Mesenchymal stem cell (in vitro differentiated cells and primary cell): ENCODE data around the gene TMEM94.

Experiments
- DNase-seq: peaks from one replicate; pipeline ENCODE4 v3.0.0-alpha.2; 2013
- H2AFZ ChIP-seq: one replicate; pipeline ENCODE4 v1.6.1; 2013; ENCODE audit warnings: low read depth, mild to moderate bottlenecking, control low read depth, inconsistent platforms, low read length, moderate library complexity
- H2AK5ac ChIP-seq: 2 replicates; pipeline ENCODE4 v1.6.1; 2013; ENCODE audit warnings: low read length, moderate library complexity, mild to moderate bottlenecking, inconsistent platforms; ENCODE audit not compliant: severe bottlenecking
- H2BK120ac ChIP-seq: one replicate; pipeline ENCODE4 v1.6.1; 2013; ENCODE audit warnings: low read depth, mild to moderate bottlenecking, inconsistent platforms, low read length, moderate library complexity
- H2BK12ac ChIP-seq, 2 experiments: one replicate each; pipeline ENCODE4 v1.6.1; 2013; ENCODE audit warnings: inconsistent platforms in 2 of 2, low read length in 2 of 2, mild to moderate bottlenecking in 2 of 2, moderate library complexity in 2 of 2, control low read depth in 1 of 2
- H2BK15ac ChIP-seq: one replicate; pipeline ENCODE4 v1.6.1; 2013; ENCODE audit warnings: mild to moderate bottlenecking, low read depth, inconsistent platforms; ENCODE audit not compliant: poor library complexity, severe bottlenecking
- H2BK5ac ChIP-seq: 2 replicates; pipeline ENCODE4 v1.6.1; 2013; ENCODE audit warnings: low read depth, mild to moderate bottlenecking, low read length, control low read depth, inconsistent platforms; ENCODE audit not compliant: poor library complexity, severe bottlenecking
- H3K14ac ChIP-seq, 2 experiments: one replicate each; pipeline ENCODE4 v1.6.1; 2013; ENCODE audit warnings: inconsistent platforms in 2 of 2, low read length in 2 of 2, control low read depth in 1 of 2, mild to moderate bottlenecking in 1 of 2, moderate library complexity in 1 of 2
- H3K18ac ChIP-seq, 2 experiments: one replicate each; pipeline ENCODE4 v1.6.1; 2013; ENCODE audit warnings: inconsistent platforms in 2 of 2, low read length in 2 of 2, control low read depth in 1 of 2, low read depth in 1 of 2, mild to moderate bottlenecking in 1 of 2
- H3K23ac ChIP-seq, 2 experiments: one replicate each; pipeline ENCODE4 v1.6.1; 2013; ENCODE audit warnings: inconsistent platforms in 2 of 2, low read length in 2 of 2, mild to moderate bottlenecking in 2 of 2, moderate library complexity in 2 of 2, control low read depth in 1 of 2
- H3K27ac ChIP-seq: 2 replicates; pipeline ENCODE4 v1.5.1; 2013; ENCODE audit warnings: mild to moderate bottlenecking, moderate library complexity, low read length, control low read depth, inconsistent platforms; ENCODE audit not compliant: poor library complexity, severe bottlenecking
- H3K27me3 ChIP-seq, 2 experiments: 2 replicates each; pipeline versions ENCODE4 v1.6.1 to v1.7.0; 2013; ENCODE audit warnings: low read length in 2 of 2, mild to moderate bottlenecking in 2 of 2, moderate library complexity in 2 of 2, control low read depth in 1 of 2, inconsistent platforms in 1 of 2; ENCODE audit not compliant: control insufficient read depth in 1 of 2, insufficient read depth in 1 of 2
- H3K36me3 ChIP-seq, 2 experiments: 2 replicates each; pipeline versions ENCODE4 v1.6.1 to v1.7.0; 2013; ENCODE audit warnings: low read length in 2 of 2, control low read depth in 1 of 2, inconsistent platforms in 1 of 2, low read depth in 1 of 2, mild to moderate bottlenecking in 1 of 2; ENCODE audit not compliant: insufficient read depth in 2 of 2, control insufficient read depth in 1 of 2
- H3K4ac ChIP-seq, 2 experiments: one replicate each; pipeline ENCODE4 v1.6.1; 2013; ENCODE audit warnings: inconsistent platforms in 2 of 2, low read length in 2 of 2, mild to moderate bottlenecking in 2 of 2, moderate library complexity in 2 of 2, control low read depth in 1 of 2, low read depth in 1 of 2
- H3K4me1 ChIP-seq: 2 replicates; pipeline ENCODE4 v1.6.1; 2013; ENCODE audit warnings: low read depth, low read length, control low read depth; ENCODE audit not compliant: control insufficient read depth, insufficient read depth
- H3K4me2 ChIP-seq: 2 replicates; pipeline ENCODE4 v1.6.1; 2013; ENCODE audit warnings: low read length, mild to moderate bottlenecking, inconsistent platforms; ENCODE audit not compliant: poor library complexity, severe bottlenecking
- H3K4me3 ChIP-seq, 2 experiments: 2 replicates each; pipeline versions ENCODE4 v1.5.1 to v1.7.0; 2013; ENCODE audit warnings: low read length in 2 of 2, mild to moderate bottlenecking in 2 of 2, control low read depth in 1 of 2, low read depth in 1 of 2; ENCODE audit not compliant: insufficient read depth in 1 of 2
- H3K79me1 ChIP-seq: replicated peaks from 2 replicates; pipeline ENCODE4 v1.6.1; 2013; ENCODE audit warnings: mild to moderate bottlenecking, control low read depth, low read length, inconsistent platforms; ENCODE audit not compliant: poor library complexity, severe bottlenecking
- H3K9ac ChIP-seq: 2 replicates; pipeline ENCODE4 v1.7.0; 2013; ENCODE audit warnings: mild to moderate bottlenecking, low read length, moderate library complexity
- H3K9me3 ChIP-seq: 2 replicates; pipeline ENCODE4 v1.7.0; 2013; ENCODE audit warnings: mild to moderate bottlenecking, low read length; ENCODE audit not compliant: control insufficient read depth
- H4K8ac ChIP-seq: one replicate; pipeline ENCODE4 v1.6.1; 2013; ENCODE audit warnings: inconsistent platforms, mild to moderate bottlenecking, low read length, moderate library complexity
- H4K91ac ChIP-seq: one replicate; pipeline ENCODE4 v1.6.1; 2013; ENCODE audit warnings: mild to moderate bottlenecking, low read length, inconsistent platforms
- WGBS: methylation state at CpG from one replicate; pipeline ENCODE4 v1.1.7; 2013; ENCODE audit warnings: mixed read lengths; 5-methylcytosine and 5-hydroxymethylcytosine counted together

TMEM94 gene

GRCh38 chr17:75506888-75507287, 50.5 kb downstream of the TMEM94 start:
- no peaks in the 10 kb centered on the region for H3K27me3 ChIP-seq
- H3K9me3 ChIP-seq, result no peaks in the 10 kb centered on the region
- H3K4ac ChIP-seq, result no peak overlapping the region
- no peak overlapping the region for H3K4me3 ChIP-seq
- H3K18ac ChIP-seq, result no peak overlapping the region
- no peak for DNase-seq
- H3K4me1 ChIP-seq, result peaks cover 23% of the 10 kb centered on the region
- H3K9ac ChIP-seq, result no peak overlapping the region
- H3K23ac ChIP-seq, result no peak overlapping the region
- 97% methylated on average over 19 of the region's 20 CpGs for WGBS
- peaks cover 25% of the 10 kb centered on the region for H3K79me1 ChIP-seq
- no peak overlapping the region for H2BK15ac ChIP-seq
- no peak overlapping the region for H2AFZ ChIP-seq
- H2AK5ac ChIP-seq, result no peak overlapping the region
- no peak overlapping the region for H3K4me2 ChIP-seq
- H4K91ac ChIP-seq, result no peak overlapping the region
- no peak overlapping the region for H2BK120ac ChIP-seq
- peaks cover 32 to 84% of the 10 kb centered on the region in 2 experiments for H3K36me3 ChIP-seq
- no peak overlapping the region for H3K14ac ChIP-seq
- H2BK5ac ChIP-seq, result no peak overlapping the region
- no peak overlapping the region for H2BK12ac ChIP-seq
- H4K8ac ChIP-seq, result no peak overlapping the region
- no peak overlapping the region for H3K27ac ChIP-seq

GRCh38 chr17:75507733-75508719, 51.6 kb downstream of the TMEM94 start:
- Histone ChIP-seq H3K36me3 (peaks cover 32 to 73% of the 10 kb centered on the region in 2 experiments), H3K4ac (no peak overlapping the region), H3K18ac (no peak overlapping the region), H3K23ac (no peak overlapping the region), H3K9ac (no peak overlapping the region), H2BK15ac (no peak overlapping the region), H2AFZ (no peak overlapping the region), H4K8ac (no peak overlapping the region), H3K4me2 (no peak overlapping the region), H3K27ac (no peak overlapping the region), H4K91ac (no peak overlapping the region), H2BK120ac (no peak overlapping the region), H3K4me1 (peaks cover 27% of the 10 kb centered on the region), H2BK12ac (no peak overlapping the region), H3K27me3 (no peaks in the 10 kb centered on the region), H3K9me3 (no peaks in the 10 kb centered on the region), H3K14ac (no peak overlapping the region), H2BK5ac (no peak overlapping the region), H3K4me3 (no peak overlapping the region), H2AK5ac (no peak overlapping the region), H3K79me1 (peaks cover 29% of the 10 kb centered on the region)
- DNase-seq, result no peak
- 82% methylated on average over 27 of the region's 27 CpGs for WGBS

GRCh38 chr17:75508931-75509361, 52.5 kb downstream of the TMEM94 start:
- H3K4me3 ChIP-seq, result no peak overlapping the region
- peaks cover 34% of the 10 kb centered on the region for H3K4me1 ChIP-seq
- no peak overlapping the region for H3K4me2 ChIP-seq
- H3K23ac ChIP-seq, result no peak overlapping the region
- H2BK12ac ChIP-seq, result no peak overlapping the region
- no peak overlapping the region for H2BK120ac ChIP-seq
- peaks cover 31 to 71% of the 10 kb centered on the region in 2 experiments for H3K36me3 ChIP-seq
- no peak overlapping the region for H2AK5ac ChIP-seq
- H2AFZ ChIP-seq, result no peak overlapping the region
- H3K9ac ChIP-seq, result no peak overlapping the region
- H3K4ac ChIP-seq, result no peak overlapping the region
- DNase-seq, result no peak
- peaks cover 34% of the 10 kb centered on the region for H3K79me1 ChIP-seq
- H3K9me3 ChIP-seq, result no peaks in the 10 kb centered on the region
- H4K8ac ChIP-seq, result no peak overlapping the region
- 98% methylated on average over 5 of the region's 5 CpGs for WGBS
- no peak overlapping the region for H3K27ac ChIP-seq
- H4K91ac ChIP-seq, result no peak overlapping the region
- H3K14ac ChIP-seq, result no peak overlapping the region
- H3K27me3 ChIP-seq, result no peaks in the 10 kb centered on the region
- H3K18ac ChIP-seq, result no peak overlapping the region
- H2BK5ac ChIP-seq, result no peak overlapping the region
- no peak overlapping the region for H2BK15ac ChIP-seq

- DNase-seq, result no peak
- no peak overlapping the region for H2BK15ac ChIP-seq
- H2BK5ac ChIP-seq, result no peak overlapping the region
- no peak overlapping the region for H2AFZ ChIP-seq
- no peak overlapping the region for H3K4ac ChIP-seq
- no peak overlapping the region for H3K18ac ChIP-seq
- H2BK12ac ChIP-seq, result no peak overlapping the region
- no peak overlapping the region for H3K23ac ChIP-seq
- H3K14ac ChIP-seq, result no peak overlapping the region
- H3K27ac ChIP-seq, result no peak overlapping the region
- H3K36me3 ChIP-seq, result peaks cover 27 to 63% of the 10 kb centered on the region in 2 experiments
- H2BK120ac ChIP-seq, result no peak overlapping the region
- H2AK5ac ChIP-seq, result no peak overlapping the region
- no peak overlapping the region for H3K9ac ChIP-seq
- H3K79me1 ChIP-seq, result peaks cover 38% of the 10 kb centered on the region
- no peak overlapping the region for H4K91ac ChIP-seq
- WGBS, result 94% methylated on average over 15 of the region's 19 CpGs
- H3K27me3 ChIP-seq, result no peaks in the 10 kb centered on the region
- H3K9me3 ChIP-seq, result no peaks in the 10 kb centered on the region
- H3K4me2 ChIP-seq, result no peak overlapping the region
- H3K4me3 ChIP-seq, result no peak overlapping the region
- peaks cover 38% of the 10 kb centered on the region for H3K4me1 ChIP-seq
- no peak overlapping the region for H4K8ac ChIP-seq
These were observed 53.3 kb downstream of the TMEM94 start for GRCh38 chr17:75509528-75510258.
